ENCODE measurements around the gene PROZ. TPM values are rescaled to one million over a fixed set of nuclear protein-coding genes. Genes with fewer than 3 reads are reported as not detected.

Gene PROZ
- total RNA-seq, 1 donor from 2014 or later: not detected

GRCh38 chr13:113121928-113122471, 36.4 kb upstream of the PROZ start:
- no peak for TF ChIP-seq CTCF (IDR thresholded peaks at IDR 0.05; ENCODE audit: insufficient read depth, low read depth, low read length)
- TF ChIP-seq EZH2 (IDR thresholded peaks at IDR 0.05; ENCODE audit: insufficient read depth, low read length): no peak
- no peak overlapping the region for H3K27ac ChIP-seq (ENCODE audit: low read depth, low read length)
- Mint-ChIP-seq H3K27me3 (ENCODE audit: low read depth, unreplicated experiment) (peaks cover 53% of the 10 kb centered on the region), H3K36me3 (ENCODE audit: low read depth, unreplicated experiment) (no peaks in the 10 kb centered on the region), H3K4me1 (ENCODE audit: low read depth, unreplicated experiment) (peaks cover 3% of the 10 kb centered on the region), H3K27ac (ENCODE audit: unreplicated experiment) (no peak overlapping the region), H3K9me3 (ENCODE audit: unreplicated experiment) (no peaks in the 10 kb centered on the region), H3K4me3 (ENCODE audit: unreplicated experiment) (no peak overlapping the region)
- no peak overlapping the region for H3K9ac ChIP-seq (ENCODE audit: low read length)
- FAIRE-seq: no peak
- no peaks in the 10 kb centered on the region for H3K36me3 ChIP-seq (ENCODE audit: insufficient read depth, low read length)
- no peaks in the 10 kb centered on the region for H3K4me1 ChIP-seq (ENCODE audit: insufficient read depth, low read length)
- peaks cover 8% of the 10 kb centered on the region for H3K27me3 ChIP-seq (ENCODE audit: insufficient read depth, low read length)
- H4K20me1 ChIP-seq (ENCODE audit: insufficient read depth, low read length): no peaks in the 10 kb centered on the region
- DNase-seq (ENCODE audit: low read depth): no peak
- H3K4me3 ChIP-seq (ENCODE audit: insufficient read depth, low read depth, low read length): no peak overlapping the region
- no peak overlapping the region for H2AFZ ChIP-seq (ENCODE audit: low read depth, low read length)
- H3K9me3 ChIP-seq (ENCODE audit: insufficient read depth, low read depth, low read length): no peaks in the 10 kb centered on the region
- no peaks in the 10 kb centered on the region for H3K79me2 ChIP-seq (ENCODE audit: insufficient read depth, low read length)
- no peak overlapping the region for H3K4me2 ChIP-seq (ENCODE audit: low read length)

DNA sequence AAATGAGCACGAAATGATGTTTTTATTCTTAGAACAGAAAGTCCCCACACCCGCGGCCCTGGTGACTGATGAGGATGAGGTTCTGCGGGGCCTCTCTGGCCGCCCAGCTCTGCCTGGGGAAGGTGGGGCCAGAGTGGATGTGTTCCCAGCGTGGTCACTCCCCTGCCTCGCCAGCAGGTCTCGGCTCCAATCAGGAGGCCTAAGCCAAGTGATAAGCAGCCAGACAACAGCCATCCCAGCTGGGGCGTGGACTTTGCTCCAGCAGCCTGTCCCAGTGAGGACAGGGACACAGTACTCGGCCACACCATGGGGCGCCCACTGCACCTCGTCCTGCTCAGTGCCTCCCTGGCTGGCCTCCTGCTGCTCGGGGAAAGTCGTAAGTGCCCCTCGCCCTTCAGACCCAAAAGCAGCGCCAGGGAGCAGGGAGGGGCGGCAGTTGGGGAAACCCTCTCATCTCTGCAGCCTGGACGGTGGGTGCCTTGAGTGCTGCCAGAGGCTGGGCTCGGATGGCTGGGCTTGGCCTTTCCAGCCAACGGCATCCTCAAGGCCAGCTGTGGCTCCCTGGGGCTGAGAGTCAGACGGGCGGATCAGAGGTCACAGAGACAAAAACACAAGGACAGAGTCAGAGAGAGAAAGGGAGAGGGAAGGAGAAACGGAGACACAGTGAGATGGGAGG, 35.8 kb upstream of the PROZ start, which contains the start of gene F10:
F10 (plus strand) TSS at position 250 of the 676 bp plus-strand sequence; CDS start at position 307, 57 bp downstream.
- Mint-ChIP-seq H3K27me3 (ENCODE audit: low read depth, unreplicated experiment) (peaks cover 56% of the 10 kb centered on the region), H3K4me1 (ENCODE audit: low read depth, unreplicated experiment) (no peaks in the 10 kb centered on the region), H3K4me3 (ENCODE audit: unreplicated experiment) (no peak within 1 kb of the TSS), H3K36me3 (ENCODE audit: low read depth, unreplicated experiment) (no peaks in the 10 kb centered on the region), H3K9me3 (ENCODE audit: unreplicated experiment) (no peaks in the 10 kb centered on the region), H3K27ac (ENCODE audit: unreplicated experiment) (peak within 1 kb of the TSS; percentile 42)
- FAIRE-seq (peak; percentile 9), DNase-seq (ENCODE audit: low read depth) (no peak)
- no peaks in the 10 kb centered on the region for H3K36me3 ChIP-seq (ENCODE audit: insufficient read depth, low read length)
- peak within 1 kb of the TSS; percentile 10 for H3K9ac ChIP-seq (ENCODE audit: low read length)
- H3K4me2 ChIP-seq (ENCODE audit: low read length): peak within 1 kb of the TSS; percentile 25
- no peak within 1 kb of the TSS for H3K27ac ChIP-seq (ENCODE audit: low read depth, low read length)
- peaks cover 6% of the 10 kb centered on the region for H3K27me3 ChIP-seq (ENCODE audit: insufficient read depth, low read length)
- no peaks in the 10 kb centered on the region for H4K20me1 ChIP-seq (ENCODE audit: insufficient read depth, low read length)
- H3K4me1 ChIP-seq (ENCODE audit: insufficient read depth, low read length): no peaks in the 10 kb centered on the region
- TF ChIP-seq CTCF (IDR thresholded peaks at IDR 0.05; ENCODE audit: insufficient read depth, low read depth, low read length) (no peak), EZH2 (IDR thresholded peaks at IDR 0.05; ENCODE audit: insufficient read depth, low read length) (no peak)
- H3K9me3 ChIP-seq (ENCODE audit: insufficient read depth, low read depth, low read length): no peaks in the 10 kb centered on the region
- no peak within 1 kb of the TSS for H3K4me3 ChIP-seq (ENCODE audit: insufficient read depth, low read depth, low read length)
- H3K79me2 ChIP-seq (ENCODE audit: insufficient read depth, low read length): no peaks in the 10 kb centered on the region
- peak within 1 kb of the TSS; percentile 50 for H2AFZ ChIP-seq (ENCODE audit: low read depth, low read length)

All from astrocyte (in vitro differentiated cells and primary cell).